LoVo (cell line): ENCODE results near the gene PCAT7.
"Not testable (repeated sequence)": the region's sequence is repeated elsewhere in the genome, so short reads cannot be mapped to it uniquely, and the experiment has no call there.

ENCODE experiments used
- DNase-seq: peaks from one replicate; pipeline ENCODE4 v3.0.0-alpha.2; 2016; ENCODE audit warnings: low spot score

Gene PCAT7

DNA sequence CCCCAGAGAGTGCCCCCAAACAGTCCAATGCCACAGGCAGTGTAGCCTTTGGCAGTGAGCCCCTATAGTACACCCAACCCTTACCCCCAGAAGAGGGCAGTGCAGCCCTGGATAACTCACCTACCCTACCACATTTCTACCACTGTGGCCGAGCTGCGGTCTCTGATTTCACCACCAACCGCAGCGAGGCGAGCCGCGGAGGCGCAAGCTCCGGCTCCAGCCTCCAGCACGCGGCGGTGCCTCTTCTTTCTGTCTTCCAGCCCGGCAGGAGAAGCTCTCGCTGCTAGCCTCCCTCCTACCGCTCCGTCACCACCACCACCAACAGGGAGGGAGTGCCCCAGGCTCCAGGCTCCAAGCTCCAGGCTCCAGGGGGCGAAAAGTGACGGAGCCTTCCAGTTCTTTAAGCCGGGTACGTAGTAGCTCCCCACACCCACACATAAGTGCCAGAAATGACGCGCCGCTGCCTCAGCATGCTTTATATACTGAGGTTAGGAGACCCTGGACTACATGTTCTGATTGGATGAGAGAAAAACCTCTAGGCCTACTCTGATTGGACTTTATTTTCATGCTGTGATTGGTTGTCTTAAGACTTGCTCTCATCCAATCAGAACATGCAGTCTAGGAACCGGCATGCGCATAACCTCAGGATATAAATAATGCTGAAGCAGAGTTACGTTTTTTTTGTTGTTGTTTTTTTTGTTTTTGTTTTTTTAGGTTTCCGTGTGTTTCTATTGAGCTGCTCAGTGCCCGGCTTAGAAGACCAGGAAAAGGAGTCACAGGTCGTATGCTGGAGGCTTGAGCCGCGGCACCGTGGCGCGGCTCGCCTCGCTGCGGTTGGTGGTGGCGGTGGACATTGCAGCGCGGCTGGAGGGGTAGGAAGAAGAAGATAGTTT lies at the start of gene PCAT7:
PCAT7 (plus strand) TSS at position 645 of the 893 bp plus-strand sequence.
- peak; percentile 89 for DNase-seq

DNA sequence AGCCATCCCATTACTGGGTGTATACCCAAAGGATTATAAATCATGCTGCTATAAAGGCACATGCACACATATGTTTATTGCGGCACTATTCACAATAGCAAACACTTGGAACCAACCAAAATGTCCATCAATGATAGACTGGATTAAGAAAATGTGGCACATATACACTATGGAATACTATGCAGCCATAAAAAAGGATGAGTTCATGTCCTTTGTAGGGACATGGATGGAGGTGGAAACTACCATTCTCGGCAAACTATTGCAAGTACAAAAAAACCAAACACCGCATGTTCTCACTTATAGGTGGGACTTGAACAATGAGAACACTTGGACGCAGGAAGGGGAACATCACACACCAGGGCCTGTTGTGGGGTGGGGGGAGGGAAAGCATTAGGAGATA lies 48.5 kb upstream of the PCAT7 start:
- not testable (repeated sequence) for DNase-seq

DNA sequence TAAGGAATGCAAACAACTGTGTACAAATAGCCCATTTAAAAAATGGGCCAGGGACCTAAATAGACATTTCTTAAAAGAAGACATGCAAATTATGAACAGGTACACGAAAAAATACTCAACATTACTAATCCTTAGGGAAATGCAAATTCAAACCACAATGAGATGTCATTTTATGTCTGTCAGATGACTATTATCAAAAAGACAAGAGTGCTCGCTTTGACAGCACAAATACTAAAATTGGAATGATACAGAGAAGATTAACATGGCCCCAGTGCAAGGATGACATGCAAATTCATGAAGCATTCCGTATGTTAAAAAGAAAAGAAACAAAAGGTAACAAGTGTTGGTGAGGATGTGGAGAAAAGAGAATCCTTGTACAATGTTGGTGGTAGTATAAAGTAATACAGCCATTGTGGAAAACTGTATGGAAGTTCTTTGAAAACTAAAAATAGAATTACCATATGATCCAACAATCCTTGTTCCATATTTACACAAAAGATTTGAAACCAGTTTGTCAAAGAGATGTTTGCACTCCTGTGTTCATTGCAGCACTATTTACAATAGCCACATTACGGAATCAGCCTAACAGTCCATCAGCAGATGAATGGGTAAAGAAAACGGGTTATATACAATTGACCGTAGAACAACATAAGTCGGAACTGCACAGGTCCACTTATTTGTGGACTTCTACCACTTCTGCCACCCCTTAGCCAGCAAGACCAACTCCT lies 47.2 kb upstream of the PCAT7 start:
- DNase-seq: no peak

DNA sequence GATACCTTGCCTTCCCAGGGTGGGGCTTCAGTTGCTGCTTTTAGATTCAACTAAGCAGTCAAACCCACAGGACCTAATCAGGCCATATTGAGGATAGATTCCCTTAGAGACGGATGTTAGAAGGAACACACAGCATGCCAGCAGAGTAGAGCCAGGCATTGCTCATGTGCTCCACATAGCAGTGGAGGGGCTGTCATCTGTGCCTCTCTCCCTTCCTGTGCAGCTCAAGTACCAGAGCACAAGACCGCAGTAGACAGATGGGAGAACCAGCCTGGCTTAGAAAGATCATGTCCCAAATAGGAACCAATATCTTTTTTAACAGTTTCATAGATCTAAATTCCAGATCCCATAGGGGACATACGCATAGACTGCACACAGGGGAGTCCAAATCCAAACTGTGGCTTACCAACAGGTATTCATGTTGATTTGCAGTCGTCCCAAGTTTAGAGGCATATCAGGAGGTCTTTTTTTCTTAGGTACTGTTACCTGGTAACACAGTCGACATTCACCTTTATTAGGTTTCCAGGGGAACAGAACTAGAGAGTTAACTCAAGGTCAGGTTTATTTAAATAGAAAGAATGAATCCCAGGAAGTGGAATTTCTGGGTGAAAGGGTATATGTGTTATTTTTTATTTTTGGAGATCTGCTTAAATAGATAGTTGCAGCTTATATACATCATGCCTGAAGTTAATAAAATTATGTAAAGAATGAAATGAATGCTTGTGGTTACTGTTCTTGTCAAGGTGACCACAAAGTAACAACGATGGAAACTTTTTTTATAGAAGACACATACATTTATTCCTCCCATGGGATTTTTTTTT lies 43.5 kb upstream of the PCAT7 start:
- DNase-seq: no peak

DNA sequence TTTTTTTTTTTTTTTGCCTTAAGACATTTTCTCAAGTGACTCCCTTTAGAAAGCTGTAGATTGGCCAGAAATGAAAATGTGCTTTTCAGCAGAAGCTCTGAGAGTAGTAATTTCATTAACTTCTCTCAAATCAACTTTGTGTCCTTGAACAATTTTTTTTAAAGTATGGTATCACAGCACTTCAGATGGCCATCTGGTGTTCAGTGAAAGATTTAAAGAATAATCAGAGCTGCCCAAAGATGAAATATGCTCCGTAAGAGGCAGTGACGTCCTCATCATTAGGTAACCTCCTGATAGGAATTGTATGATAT lies 43.0 kb upstream of the PCAT7 start:
- DNase-seq: no peak

DNA sequence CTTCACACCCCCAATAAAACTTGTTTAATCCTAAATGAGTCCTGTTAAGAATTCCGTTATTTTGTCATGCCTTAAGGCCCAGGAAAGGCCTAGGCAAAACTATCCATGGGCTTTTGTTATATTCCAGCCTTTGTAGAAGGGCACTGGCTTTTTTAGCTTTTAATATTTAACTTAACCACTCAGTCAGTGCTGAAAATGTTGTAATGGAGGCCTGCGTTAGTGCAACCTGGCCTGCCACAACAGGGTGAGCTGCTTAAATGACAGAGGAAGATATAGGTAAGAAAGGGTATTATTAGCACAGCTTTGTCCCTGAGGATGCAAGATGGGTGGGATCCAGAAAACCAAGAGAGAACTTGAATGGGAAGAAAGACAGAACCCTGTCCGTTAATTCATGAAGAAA lies 40.2 kb upstream of the PCAT7 start:
- DNase-seq: no peak

DNA sequence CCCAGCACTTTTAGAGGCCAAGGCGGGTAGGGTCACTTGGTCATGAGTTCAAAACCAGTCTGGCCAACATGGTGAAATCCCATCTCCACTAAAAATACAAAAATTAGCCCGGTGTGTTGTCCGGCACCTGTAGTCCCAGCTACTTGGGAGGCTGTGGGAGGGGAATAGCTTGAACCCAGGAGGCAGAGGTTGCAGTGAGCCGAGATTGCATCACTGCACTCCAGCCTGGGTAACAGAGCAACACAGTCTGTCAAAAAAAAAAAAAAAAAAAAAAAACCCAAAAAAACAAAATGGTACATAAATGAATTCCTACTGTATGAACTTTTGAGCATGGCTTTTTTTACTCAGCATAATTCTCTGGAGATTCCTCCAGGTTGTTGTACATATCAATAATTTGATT lies 37.6 kb upstream of the PCAT7 start:
- no peak for DNase-seq

DNA sequence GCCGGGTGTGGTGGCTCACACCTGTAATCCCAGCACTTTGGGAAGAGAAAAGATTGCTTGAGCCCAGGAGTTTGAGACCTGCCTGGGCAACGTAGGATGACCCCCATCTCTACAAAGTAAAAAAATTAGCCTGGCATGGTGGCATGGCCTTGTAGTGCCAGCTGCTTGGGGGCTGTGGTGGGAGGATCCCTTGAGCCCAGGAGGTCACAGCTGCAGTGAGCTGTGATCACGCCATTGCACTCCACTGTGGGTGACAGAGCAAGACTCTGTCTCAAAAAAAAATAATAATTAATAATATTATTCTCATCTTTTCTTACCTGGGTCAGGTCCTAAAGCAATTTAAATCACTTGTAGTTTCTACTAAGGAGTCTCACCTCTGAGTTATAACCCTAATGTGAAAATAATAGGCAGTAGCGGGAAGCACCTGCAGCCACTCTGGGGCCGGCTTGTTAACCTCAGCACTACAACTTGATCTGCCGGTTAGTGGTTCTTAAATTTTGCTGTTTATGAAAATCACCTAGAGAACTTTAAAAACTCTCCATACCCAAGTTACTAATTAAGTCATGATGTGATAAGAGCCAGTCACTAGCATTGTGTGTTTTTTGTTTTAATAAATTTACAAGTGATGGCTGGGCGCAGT lies 29.4 kb upstream of the PCAT7 start:
- no peak for DNase-seq

DNA sequence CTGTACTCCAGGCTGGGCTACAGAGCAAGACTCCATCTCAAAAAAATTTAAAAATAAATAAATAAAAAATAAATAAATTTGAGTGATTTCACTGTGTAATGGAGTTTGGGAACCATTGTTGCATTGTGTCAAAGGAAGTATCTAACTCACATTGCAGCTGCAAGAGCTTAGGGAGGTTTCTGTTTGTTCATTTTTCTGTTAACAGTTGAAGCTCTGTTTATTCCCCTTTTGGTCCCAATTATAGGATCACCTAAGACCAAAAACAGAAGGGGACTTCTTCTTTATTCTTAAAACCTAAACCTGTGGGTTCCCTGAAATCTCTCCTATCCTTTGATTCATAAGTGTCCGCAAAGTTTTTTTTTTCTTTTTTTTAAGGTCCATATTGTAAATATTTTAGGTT lies 28.6 kb upstream of the PCAT7 start:
- DNase-seq: no peak

DNA sequence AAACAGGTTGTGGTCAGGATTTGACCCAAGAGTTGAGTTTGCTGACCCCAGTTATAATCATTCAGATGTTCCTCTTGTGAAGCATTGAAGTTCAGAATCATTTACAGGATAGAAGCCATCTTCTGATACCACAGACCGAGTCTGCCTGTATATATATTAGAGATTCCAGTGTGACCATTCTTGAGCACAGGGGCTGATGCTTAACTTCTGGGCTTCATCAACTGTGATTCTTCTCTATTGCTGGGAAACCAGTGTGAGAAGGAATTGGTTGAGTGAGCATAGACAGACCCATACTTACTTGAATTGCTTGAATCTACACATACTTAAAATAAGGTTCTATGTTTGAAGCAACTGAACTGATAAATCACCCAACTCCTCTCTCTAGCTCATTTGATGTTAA lies 27.9 kb upstream of the PCAT7 start:
- no peak for DNase-seq

DNA sequence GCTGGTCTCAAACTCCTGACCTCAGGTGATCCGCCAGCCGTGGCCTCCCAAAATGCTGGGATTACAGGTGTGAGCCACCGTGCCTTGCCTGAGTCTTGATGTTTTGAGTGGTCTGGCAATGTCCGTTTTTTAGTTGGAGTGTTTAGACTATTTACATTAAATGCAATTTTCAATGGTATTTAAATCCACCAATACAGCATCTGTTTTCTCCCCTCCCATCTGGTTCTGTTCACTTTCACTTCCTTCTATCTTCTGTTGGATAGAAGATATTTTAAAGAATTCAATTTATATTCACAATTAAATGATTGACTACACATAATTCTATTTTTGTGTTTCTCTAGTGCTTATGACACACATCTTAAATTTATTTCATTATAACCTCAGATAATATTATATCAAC lies 26.0 kb upstream of the PCAT7 start:
- DNase-seq: no peak

DNA sequence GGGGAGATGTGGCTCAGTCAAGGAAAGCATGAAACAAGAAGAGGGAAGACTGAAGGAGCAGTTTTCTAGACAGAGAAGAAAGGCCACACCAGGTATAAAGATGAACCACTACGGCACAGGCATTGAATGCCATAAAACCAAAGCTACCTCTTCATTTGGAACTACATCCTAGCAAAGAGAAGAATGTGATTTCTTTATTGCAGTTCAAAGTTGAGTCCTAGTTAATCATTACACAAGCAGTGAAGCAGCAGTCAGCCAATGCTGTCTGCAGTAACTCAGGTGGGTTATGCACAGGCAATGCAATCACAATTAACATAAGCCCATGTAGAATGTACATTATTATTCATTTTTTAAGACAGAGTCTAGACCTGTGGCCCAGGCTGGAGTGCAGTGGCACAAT lies 21.7 kb upstream of the PCAT7 start:
- peak; percentile 60 for DNase-seq

DNA sequence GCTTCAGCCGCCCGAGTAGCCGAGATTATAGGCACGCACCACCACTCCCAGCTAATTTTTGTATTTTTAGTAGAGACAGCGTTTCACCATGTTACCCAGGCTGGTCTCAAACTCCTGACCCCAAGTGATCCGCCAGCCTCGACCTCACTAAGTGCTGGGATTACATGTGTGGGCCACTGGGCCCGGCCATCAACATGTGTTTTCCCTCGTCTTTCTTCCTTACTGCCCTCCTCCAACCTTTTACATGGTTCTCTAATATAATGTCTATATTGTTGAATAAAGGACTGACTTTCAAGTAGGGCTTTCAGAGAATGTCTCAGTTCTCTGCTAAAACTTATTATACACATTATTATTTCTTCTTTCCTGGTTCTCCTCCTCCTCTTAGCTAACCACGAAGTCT lies 21.3 kb upstream of the PCAT7 start:
- DNase-seq: no peak

DNA sequence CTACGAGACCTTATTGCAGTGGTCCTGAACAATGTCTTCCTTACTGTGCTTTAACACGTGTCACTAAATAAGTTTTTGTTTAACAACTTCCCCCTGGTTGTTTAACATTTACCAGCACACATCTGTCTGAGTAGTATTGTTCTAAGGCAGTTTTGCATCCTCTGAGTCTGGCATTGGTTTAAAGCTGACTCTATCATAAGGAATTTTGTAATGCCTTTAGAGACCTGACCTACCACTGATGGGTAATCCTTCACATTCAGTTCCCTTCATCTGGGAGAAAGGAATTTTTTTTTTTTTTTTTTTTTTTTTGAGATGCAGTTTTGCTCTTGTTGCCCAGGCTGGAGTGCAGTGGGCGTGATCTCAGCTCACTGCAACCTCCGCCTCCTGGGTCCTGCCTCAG lies 20.0 kb upstream of the PCAT7 start:
- no peak for DNase-seq

DNA sequence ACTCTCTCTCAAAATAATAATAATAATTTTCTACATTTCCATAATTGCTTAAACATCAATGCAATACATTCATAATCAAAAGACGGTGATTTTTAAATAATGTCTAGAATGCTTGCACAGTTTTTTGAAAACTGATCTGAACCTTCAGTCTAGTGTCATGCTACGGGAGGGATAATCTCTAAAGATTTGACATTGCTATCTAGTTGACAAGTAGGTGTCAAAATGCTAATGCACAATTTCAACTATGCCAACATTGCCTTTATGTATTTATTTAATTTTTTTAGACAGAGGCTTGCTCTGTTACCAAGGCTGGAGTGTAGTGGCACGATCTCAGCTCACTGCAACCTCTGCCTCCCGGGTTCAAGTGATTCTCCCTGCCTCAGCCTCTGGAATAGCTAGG lies 16.0 kb upstream of the PCAT7 start:
- no peak for DNase-seq

DNA sequence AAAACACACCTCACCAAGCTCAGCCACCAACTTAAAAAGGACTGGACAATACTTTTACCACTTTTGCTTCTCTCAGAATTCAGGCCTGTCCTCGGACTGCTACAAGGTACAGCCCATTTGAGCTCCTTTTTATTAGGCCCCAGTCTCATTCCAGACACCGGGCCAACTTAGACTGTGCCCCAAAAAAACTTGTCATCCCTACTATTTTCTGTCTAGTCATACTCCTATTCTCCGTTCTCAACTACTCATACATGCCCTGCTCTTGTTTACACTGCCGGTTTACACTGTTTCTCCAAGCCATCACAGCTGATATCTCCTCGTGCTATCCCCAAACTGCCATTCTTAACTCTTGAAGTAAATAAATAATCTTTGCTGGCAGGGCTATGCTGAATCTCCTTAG lies 10.5 kb upstream of the PCAT7 start:
- DNase-seq: not testable (repeated sequence)

DNA sequence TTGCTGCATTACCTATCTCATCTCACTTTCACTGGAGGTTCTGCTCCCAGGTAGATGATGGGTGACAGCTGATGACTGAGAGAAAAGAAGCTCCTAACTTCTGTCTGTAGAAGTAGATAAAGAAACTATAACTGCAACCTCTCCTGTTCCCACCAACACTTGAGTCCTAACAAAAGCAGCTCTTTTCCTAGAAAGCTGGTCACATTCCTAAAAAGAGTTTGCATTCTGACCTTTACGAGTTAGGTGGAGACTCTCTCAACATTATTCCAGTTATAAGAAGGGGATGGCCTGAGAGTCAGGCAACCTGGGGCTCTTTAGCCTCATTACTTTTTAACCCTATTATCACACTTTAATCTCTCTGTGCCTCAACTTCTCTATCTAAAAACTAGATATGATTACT lies 8.9 kb upstream of the PCAT7 start:
- DNase-seq: no peak

DNA sequence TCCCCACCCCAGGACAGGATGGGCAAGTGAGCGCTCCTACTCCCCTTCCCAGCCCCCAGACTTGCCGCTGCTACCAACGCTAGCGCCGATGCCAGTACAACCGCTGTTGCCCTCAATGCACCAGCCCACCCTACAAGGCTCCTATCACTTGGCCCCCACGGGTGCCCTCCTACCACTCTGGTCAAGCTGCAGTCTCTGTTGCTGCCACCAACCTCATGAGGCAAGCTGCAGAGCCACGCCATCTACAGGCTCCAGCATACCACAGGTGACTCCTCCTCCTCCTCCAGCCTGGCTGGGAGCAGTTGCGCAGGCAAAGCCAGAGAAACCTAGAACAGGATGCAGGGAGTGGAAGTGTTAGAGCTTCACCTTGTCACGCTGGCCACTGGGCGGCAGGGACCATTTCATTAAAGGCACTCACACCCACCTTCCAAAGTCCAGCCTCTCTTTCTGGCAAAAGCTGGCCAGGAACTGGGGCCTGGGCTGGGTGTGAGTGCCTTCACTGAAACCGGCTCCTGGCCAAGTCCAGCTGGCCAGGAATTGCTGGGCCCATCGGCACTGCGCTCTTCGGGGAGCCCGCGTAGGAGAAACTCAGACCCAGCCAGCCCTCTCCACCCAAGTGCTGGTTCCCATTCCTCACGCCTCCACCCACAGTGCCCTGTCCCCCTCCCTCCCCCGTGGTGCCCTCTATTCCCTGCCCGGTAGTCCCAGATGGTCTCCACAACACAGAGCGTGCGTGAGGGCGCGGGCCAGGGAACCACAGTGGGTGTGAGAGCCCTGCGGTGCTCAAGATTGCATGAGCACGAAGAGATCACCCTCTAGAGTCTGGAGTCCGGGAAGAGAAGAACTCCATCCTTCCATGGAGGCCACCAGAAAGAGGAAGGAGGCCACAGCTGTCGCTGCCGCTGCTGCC lies 1.6 kb upstream of the PCAT7 start:
- no peak for DNase-seq

DNA sequence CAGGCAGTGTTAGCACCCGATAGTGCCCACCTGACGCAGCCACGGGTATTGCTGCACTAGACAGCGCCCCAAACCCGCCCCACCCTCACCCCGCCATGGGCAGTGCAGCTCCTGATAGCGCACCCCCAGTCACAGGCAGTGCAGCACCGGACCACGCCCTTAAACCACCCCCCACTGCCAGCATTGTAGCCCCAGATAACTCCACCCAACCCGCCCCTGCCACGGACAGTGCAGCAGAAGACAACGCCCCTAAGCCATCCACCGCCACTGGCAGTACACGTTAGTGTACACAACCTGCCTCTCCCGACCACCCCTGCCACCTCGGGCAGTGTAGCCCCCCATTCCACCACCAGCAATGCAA lies 825 bp upstream of the PCAT7 start:
- DNase-seq: no peak

DNA sequence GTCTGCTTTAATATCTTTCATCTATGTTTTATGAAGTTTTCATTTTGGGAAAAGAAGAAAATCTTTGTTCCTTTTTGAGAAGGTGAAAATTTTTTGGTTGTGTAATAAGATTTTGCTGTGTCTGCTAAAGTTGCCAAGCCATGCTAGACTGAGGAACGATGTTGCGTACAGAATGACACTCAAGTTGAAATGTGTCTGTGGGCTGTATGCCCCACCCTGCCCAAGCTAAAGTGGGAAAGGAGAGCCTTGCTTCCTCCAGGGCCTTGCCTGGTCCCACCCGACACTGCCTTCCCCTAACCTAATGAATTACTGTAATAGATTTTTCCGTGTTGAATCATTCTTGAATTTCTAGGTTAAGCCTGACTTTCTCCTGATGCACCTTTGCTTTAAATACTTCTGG lies 2.5 kb downstream of the PCAT7 start:
- DNase-seq: no peak

DNA sequence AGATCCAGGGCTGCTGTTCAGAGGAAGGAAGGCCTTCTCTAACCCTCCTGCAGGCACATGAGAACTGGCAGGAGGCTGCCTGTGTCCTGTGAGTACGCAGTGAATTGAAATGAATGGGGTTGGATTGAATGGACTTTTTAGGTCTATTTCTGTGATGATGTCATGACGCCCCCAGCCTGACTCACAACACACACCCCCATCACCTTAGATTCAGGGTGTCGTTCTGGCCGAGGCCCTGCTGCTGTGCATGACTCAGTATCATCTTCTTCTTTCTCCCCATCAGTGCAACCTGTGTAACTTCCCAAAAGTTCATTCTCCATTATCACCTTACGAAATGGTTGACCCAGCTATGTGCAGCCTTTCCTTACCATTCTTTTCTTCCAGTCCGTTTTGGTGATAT lies 5.4 kb downstream of the PCAT7 start:
- DNase-seq: no peak
